NT2/D1 (cell line): Measurements from ENCODE around the gene ATXN1.

Source experiments
- SUZ12 ChIP-seq: IDR thresholded peaks from 2 replicates; pipeline ENCODE4 v1.6.1; 2011; ENCODE audit not compliant: insufficient read length, insufficient read depth; ENCODE audit errors: extremely low read depth
- YY1 ChIP-seq: IDR thresholded peaks from 2 replicates; pipeline ENCODE4 v1.6.1; 2011; ENCODE audit not compliant: insufficient read length, insufficient read depth
- ZNF274 ChIP-seq: IDR thresholded peaks from 2 replicates; pipeline ENCODE4 v1.6.1; 2011; ENCODE audit warnings: mild to moderate bottlenecking, low read depth, low read length

DNA sequence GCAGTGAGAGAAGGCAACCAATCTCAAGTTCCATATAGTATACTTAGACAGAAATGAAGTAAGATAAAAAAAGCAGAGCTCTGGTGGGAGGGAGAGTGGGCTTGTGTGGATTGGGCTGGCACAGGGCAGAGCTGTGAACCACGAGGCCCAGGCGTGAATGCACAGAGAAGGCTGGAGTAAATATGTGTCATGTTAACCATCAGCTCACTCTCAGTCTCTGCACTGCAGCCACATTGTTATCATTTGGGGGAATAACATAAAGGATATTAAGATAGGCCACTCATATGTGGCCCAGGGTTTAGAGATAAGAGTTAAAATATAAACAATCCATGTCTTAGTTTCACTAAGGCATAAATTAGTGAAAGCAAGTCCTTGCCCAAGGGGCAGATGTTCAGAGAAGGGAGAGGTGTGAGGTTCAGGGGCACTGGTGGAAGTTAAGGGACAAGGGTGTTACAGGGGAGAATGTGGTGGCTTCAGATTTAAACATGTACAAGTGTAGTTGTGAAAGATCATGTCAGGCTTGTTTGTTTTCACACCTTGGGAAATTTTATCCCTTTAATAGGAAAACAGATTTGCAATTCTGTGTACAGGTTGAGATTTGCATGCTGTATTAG lies 508.5 kb downstream of the ATXN1 start:
- TF ChIP-seq YY1: no peak
- no peak for TF ChIP-seq ZNF274
- TF ChIP-seq SUZ12: no peak
